CD4-positive, CD25-positive, alpha-beta regulatory T cell (primary cell): ENCODE results near the gene SETBP1. TPM values are rescaled to one million over a fixed set of nuclear protein-coding genes. Genes with fewer than 3 reads are reported as not detected.

Experiments used
- ATAC-seq, 2 donors: fragments of 150-1000 bp; cut with Tn5 transposase; one replicate each; pipeline ENCODE4 v1.10.0; 2021; ENCODE audit warnings: low read depth in 2 of 2, moderate number of reproducible peaks in 2 of 2, moderate library complexity in 1 of 2
- DNase-seq, 3 donors: peaks; one replicate each; pipeline versions ENCODE4 v3.0.0 to v3.0.0-alpha.2; 2012 to 2022; ENCODE audit warnings: mixed read lengths in 1 of 3
- H3K27ac ChIP-seq: one replicate; pipeline ENCODE4 v1.7.0; 2013; ENCODE audit warnings: mild to moderate bottlenecking, low read length; ENCODE audit not compliant: insufficient read depth, poor library complexity, severe bottlenecking
- H3K27me3 ChIP-seq: one replicate; pipeline ENCODE4 v1.7.0; 2013; ENCODE audit warnings: low read length; ENCODE audit not compliant: control insufficient read depth, insufficient read depth
- H3K36me3 ChIP-seq: one replicate; pipeline ENCODE4 v1.7.0; 2013; ENCODE audit warnings: mild to moderate bottlenecking, low read length, moderate library complexity; ENCODE audit not compliant: control insufficient read depth, insufficient read depth
- H3K4me1 ChIP-seq: 2 replicates; pipeline ENCODE4 v1.7.0; 2013; ENCODE audit warnings: mild to moderate bottlenecking, low read length; ENCODE audit not compliant: insufficient read depth, control insufficient read depth, poor library complexity, severe bottlenecking
- H3K4me3 ChIP-seq: one replicate; pipeline ENCODE4 v1.7.0; 2013; ENCODE audit warnings: low read depth, mild to moderate bottlenecking, low read length, moderate library complexity
- H3K9me3 ChIP-seq, 2 experiments: 1 replicate in 1 of 2; 2 replicates in 1 of 2; pipeline ENCODE4 v1.7.0; 2013; ENCODE audit warnings: low read length in 2 of 2, mild to moderate bottlenecking in 1 of 2, moderate library complexity in 1 of 2; ENCODE audit not compliant: control insufficient read depth in 2 of 2
- H3K27ac Mint-ChIP-seq, 3 donors: one replicate each; pipeline ENCODE4 v1.8.0; 2020 to 2022; ENCODE audit warnings: mild to moderate bottlenecking in 3 of 3, mixed read lengths in 3 of 3, moderate library complexity in 2 of 3
- H3K27me3 Mint-ChIP-seq: one replicate; pipeline ENCODE4 v1.8.0; 2022; ENCODE audit warnings: mild to moderate bottlenecking, mixed read lengths
- H3K36me3 Mint-ChIP-seq: one replicate; pipeline ENCODE4 v1.8.0; 2020; ENCODE audit warnings: mixed read lengths
- H3K4me1 Mint-ChIP-seq, 4 donors: one replicate each; pipeline ENCODE4 v1.8.0; 2020 to 2022; ENCODE audit warnings: mixed read lengths in 4 of 4, mild to moderate bottlenecking in 1 of 4
- H3K4me3 Mint-ChIP-seq, 4 donors: one replicate each; pipeline ENCODE4 v1.8.0; 2020 to 2022; ENCODE audit warnings: mild to moderate bottlenecking in 4 of 4, mixed read lengths in 4 of 4, moderate library complexity in 3 of 4
- H3K9me3 Mint-ChIP-seq, 7 donors: one replicate each; pipeline ENCODE4 v1.8.0; 2020 to 2022; ENCODE audit warnings: mixed read lengths in 7 of 7, mild to moderate bottlenecking in 3 of 7, moderate library complexity in 2 of 7
- polyA plus RNA-seq, 4 donors: library from polyadenylated mRNA; unstranded; fragments of 300-500 nt; fragmentation: Illumina TruSeq; gene quantifications; one replicate each; pipeline ENCODE4 v1.2.3, GENCODE V29; 2021
- total RNA-seq: library from RNA; stranded (reverse); gene quantifications from one replicate; pipeline ENCODE4 v1.2.3, GENCODE V29; 2022

SETBP1 gene
- total and polyA plus RNA-seq, 5 donors from 2014 or later: 0.32 to 1.6 (median 0.38) TPM; not detected in 2

DNA sequence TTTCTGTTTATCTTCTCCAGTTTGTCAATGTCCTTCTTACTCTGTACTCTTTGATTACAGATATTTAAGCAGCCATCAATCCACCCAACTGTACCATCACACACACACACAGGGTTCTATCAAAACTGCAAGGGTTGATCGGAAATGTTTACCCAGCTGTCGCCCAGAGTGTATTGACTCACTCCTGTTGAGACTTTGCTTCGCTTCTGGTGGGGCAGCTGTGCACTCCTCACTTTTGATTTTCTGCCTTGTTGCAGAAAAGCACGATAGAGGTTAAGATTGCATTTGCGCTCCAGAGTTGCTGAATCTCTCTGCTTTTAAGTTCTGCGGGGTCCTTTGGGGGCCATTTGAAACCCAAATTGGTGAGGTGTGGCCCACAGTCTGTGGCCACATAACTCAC, 216.2 kb downstream of the SETBP1 start:
- peaks cover 0 to 2% (median 0%) of the 10 kb centered on the region in 7 donors for H3K9me3 Mint-ChIP-seq
- H3K27me3 Mint-ChIP-seq: peaks cover 9% of the 10 kb centered on the region
- Histone ChIP-seq H3K4me1 (peaks cover 4% of the 10 kb centered on the region), H3K36me3 (no peaks in the 10 kb centered on the region), H3K9me3 (no peaks in the 10 kb centered on the region), H3K4me3 (no peak overlapping the region), H3K27ac (no peak overlapping the region), H3K27me3 (peaks cover 5% of the 10 kb centered on the region)
- H3K4me1 Mint-ChIP-seq: peaks cover 3 to 22% (median 12%) of the 10 kb centered on the region in 4 donors
- no peak overlapping the region for H3K27ac Mint-ChIP-seq
- ATAC-seq (no peak), DNase-seq (no peak)
- H3K36me3 Mint-ChIP-seq: no peaks in the 10 kb centered on the region
- H3K4me3 Mint-ChIP-seq: no peak overlapping the region

DNA sequence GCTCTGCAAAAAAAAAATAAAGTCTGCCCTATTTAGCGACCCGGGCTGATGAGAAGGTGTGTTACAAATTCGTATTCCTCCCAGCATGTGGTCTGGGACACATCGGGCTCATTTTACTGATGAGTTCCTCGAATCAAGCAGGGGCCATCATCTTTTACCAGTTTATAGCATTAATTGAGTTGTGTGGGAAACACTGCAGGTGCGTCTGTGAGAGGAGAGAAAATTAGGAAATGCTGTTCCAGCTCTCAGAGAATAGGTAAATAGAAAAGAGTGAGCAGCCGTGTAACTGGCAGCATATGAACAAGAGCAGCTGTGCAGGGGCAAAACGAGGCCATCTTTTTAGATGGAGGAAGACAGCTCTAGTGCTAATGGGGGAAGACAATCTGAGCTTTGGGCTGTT, 216.7 kb downstream of the SETBP1 start:
- no peak overlapping the region for H3K27ac Mint-ChIP-seq

DNA sequence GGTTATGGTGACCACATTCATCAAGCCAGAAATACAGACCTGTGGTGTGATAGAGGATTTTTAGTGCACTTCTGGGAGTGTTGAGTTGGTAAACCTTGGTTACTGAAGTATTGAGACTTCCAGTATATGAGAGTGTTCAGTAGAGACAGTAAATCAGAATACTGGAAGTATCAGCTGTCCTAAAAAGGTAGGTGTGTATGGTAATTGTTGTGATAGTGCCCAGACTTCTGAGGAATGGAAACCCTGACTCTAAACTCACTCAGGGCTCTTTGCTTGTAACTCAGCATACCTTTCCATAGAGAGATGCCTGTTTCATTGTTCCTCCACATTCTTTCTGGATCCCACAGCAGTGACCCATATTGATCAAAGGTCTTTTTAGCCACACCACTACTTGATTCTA, 217.1 kb downstream of the SETBP1 start:
- ATAC-seq (no peak), DNase-seq (no peak)
- H3K4me3 ChIP-seq: no peak overlapping the region

More for the DNA sequence above, 216.7 kb downstream of the SETBP1 start:
- no peaks in the 10 kb centered on the region for H3K36me3 ChIP-seq
- H3K27ac ChIP-seq: no peak overlapping the region
- H3K4me3 ChIP-seq: no peak overlapping the region
- Mint-ChIP-seq H3K36me3 (no peaks in the 10 kb centered on the region), H3K9me3 (peaks cover 0 to 2% (median 0%) of the 10 kb centered on the region in 7 donors), H3K4me1 (peaks cover 3 to 22% (median 12%) of the 10 kb centered on the region in 4 donors), H3K4me3 (no peak overlapping the region), H3K27me3 (peaks cover 9% of the 10 kb centered on the region)
- DNase-seq: no peak
- ATAC-seq: no peak
- peaks cover 5% of the 10 kb centered on the region for H3K27me3 ChIP-seq
- H3K4me1 ChIP-seq: peaks cover 4% of the 10 kb centered on the region
- no peaks in the 10 kb centered on the region for H3K9me3 ChIP-seq

DNA sequence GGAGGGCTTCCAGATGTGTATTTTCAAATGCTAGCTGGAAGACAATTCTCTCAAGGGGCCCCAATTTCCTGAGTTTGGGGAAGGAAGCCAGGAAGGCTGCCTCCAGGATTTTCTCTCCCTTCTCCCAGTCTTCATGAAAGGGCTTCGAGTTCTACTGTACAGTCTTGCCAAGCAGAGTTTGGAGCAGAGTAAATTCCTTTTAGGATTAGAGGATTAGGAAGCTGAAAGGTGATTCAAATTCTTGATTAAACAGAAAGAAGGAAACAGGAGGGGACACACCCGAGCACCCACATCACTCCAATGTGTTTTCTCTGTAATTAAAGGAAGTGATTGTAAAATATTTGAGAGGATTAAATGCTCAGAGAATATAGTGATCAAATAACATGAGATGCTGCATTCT, 217.8 kb downstream of the SETBP1 start:
- Histone ChIP-seq H3K36me3 (no peaks in the 10 kb centered on the region), H3K9me3 (no peaks in the 10 kb centered on the region), H3K27me3 (peaks cover 5% of the 10 kb centered on the region), H3K27ac (no peak overlapping the region), H3K4me3 (no peak overlapping the region), H3K4me1 (peaks cover 4% of the 10 kb centered on the region)
- H3K27me3 Mint-ChIP-seq: peaks cover 9% of the 10 kb centered on the region
- H3K27ac Mint-ChIP-seq: no peak overlapping the region
- DNase-seq: no peak
- H3K4me1 Mint-ChIP-seq: peaks cover 3 to 17% (median 11%) of the 10 kb centered on the region in 4 donors
- H3K36me3 Mint-ChIP-seq: no peaks in the 10 kb centered on the region
- H3K4me3 Mint-ChIP-seq: no peak overlapping the region
- H3K9me3 Mint-ChIP-seq: peaks cover 0 to 2% (median 0%) of the 10 kb centered on the region in 7 donors
- no peak for ATAC-seq

More for the DNA sequence above, 217.1 kb downstream of the SETBP1 start:
- Histone ChIP-seq H3K4me1 (peaks cover 4% of the 10 kb centered on the region), H3K36me3 (no peaks in the 10 kb centered on the region), H3K27ac (no peak overlapping the region), H3K27me3 (peaks cover 5% of the 10 kb centered on the region), H3K9me3 (no peaks in the 10 kb centered on the region)
- H3K4me3 Mint-ChIP-seq: no peak overlapping the region
- H3K27ac Mint-ChIP-seq: no peak overlapping the region
- no peaks in the 10 kb centered on the region for H3K36me3 Mint-ChIP-seq
- peaks cover 0 to 2% (median 0%) of the 10 kb centered on the region in 7 donors for H3K9me3 Mint-ChIP-seq
- peaks cover 3 to 22% (median 12%) of the 10 kb centered on the region in 4 donors for H3K4me1 Mint-ChIP-seq
- H3K27me3 Mint-ChIP-seq: peaks cover 9% of the 10 kb centered on the region

DNA sequence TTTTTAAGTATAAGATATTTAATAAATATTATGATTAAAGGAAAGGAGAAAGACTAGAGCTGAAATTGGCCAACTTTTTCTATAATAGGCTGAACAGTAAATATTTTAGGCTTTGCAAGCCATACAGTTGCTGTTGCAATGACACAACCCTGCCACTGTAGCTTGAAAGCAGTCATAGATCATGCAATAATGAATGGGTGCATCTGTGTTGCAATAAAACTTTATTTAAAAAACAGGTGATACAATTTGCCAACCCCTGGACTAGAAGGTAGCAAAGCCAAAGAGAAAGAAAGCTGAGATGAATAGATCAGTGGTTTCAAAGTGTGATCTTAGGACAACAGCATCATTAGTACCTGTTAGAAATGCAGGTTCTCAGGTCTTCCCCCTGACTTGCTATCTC, 219.1 kb downstream of the SETBP1 start:
- Histone ChIP-seq H3K36me3 (no peaks in the 10 kb centered on the region), H3K4me1 (peaks cover 4% of the 10 kb centered on the region), H3K27me3 (peaks cover 5% of the 10 kb centered on the region), H3K4me3 (no peak overlapping the region), H3K9me3 (no peaks in the 10 kb centered on the region), H3K27ac (no peak overlapping the region)
- Mint-ChIP-seq H3K36me3 (no peaks in the 10 kb centered on the region), H3K27ac (no peak overlapping the region), H3K4me1 (peaks cover 0 to 5% (median 4%) of the 10 kb centered on the region in 4 donors), H3K9me3 (peaks cover 0 to 3% (median 0%) of the 10 kb centered on the region in 7 donors), H3K4me3 (no peak overlapping the region), H3K27me3 (peaks cover 9% of the 10 kb centered on the region)
- ATAC-seq (no peak), DNase-seq (no peak)

DNA sequence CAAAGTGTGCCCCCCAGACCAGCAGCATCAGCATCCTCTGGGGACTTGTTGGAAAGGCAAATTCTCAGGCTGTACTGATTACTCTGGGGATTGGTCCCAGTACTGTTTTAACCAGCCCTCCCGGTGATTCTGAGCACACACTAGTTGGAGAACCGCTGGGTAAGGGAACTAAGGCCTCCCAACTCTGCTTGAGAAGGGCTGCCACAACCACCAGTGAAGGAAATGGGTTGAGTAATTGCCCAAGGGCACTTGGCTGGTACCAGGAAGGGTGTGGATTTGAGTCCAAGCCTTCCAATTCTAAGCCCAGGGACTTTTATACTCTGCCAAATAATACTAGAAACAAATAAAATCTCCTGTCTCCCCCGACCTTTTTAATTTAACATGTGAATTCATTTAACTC, 219.9 kb downstream of the SETBP1 start:
- no peaks in the 10 kb centered on the region for H3K4me1 Mint-ChIP-seq
- H3K27me3 Mint-ChIP-seq: peaks cover 9% of the 10 kb centered on the region
- H3K4me3 Mint-ChIP-seq: no peak overlapping the region
- Histone ChIP-seq H3K27me3 (peaks cover 5% of the 10 kb centered on the region), H3K36me3 (no peaks in the 10 kb centered on the region), H3K27ac (no peak overlapping the region), H3K4me1 (no peaks in the 10 kb centered on the region), H3K4me3 (no peak overlapping the region), H3K9me3 (no peaks in the 10 kb centered on the region)
- ATAC-seq (no peak), DNase-seq (no peak)
- no peaks in the 10 kb centered on the region for H3K36me3 Mint-ChIP-seq
- no peak overlapping the region for H3K27ac Mint-ChIP-seq
- H3K9me3 Mint-ChIP-seq: peaks cover 0 to 3% (median 0%) of the 10 kb centered on the region in 7 donors

DNA sequence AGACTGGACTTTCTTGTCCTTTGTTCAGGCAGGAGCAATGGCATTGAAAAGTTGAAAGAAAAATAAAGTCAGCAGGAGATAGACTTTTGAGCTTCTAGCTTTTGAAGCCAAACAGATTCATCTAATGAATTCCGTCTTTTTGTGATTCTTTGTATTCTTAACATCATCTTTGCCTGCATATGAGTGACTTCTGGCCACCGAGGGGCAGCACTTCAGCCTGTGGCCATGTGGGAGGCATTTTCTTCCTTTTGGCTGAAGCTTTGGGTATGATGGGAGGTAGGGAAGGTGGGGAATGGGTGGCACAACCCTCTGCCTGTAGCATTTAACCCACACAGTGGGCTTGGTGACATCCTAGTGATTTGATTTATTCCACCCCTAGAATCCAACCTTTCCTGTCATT, 220.6 kb downstream of the SETBP1 start:
- peaks cover 0 to 3% (median 0%) of the 10 kb centered on the region in 7 donors for H3K9me3 Mint-ChIP-seq
- Histone ChIP-seq H3K9me3 (no peaks in the 10 kb centered on the region), H3K4me1 (no peaks in the 10 kb centered on the region), H3K27ac (no peak overlapping the region), H3K4me3 (no peak overlapping the region), H3K36me3 (no peaks in the 10 kb centered on the region), H3K27me3 (peaks cover 5% of the 10 kb centered on the region)
- H3K4me3 Mint-ChIP-seq: no peak overlapping the region
- ATAC-seq: no peak
- no peaks in the 10 kb centered on the region for H3K4me1 Mint-ChIP-seq
- DNase-seq: no peak
- no peaks in the 10 kb centered on the region for H3K36me3 Mint-ChIP-seq
- H3K27ac Mint-ChIP-seq: no peak overlapping the region
- peaks cover 9% of the 10 kb centered on the region for H3K27me3 Mint-ChIP-seq

DNA sequence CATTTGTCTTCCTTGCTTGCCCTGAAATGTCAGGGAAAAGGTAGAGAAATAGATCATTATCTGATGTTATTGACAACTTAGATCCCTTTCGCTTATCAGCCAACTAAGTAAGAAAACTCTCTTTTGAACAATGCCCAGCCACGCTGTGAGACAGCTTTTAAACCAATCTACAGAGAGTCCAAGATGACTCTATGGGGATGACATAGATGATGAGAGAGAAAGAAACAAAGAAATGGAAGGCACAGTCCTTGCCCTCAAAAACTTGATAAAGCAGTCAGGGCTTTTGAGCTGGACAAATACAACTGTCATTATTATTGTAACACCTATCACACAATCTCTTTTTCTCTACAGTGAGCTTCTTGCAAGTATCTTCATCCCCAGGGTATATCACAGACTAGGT, 222.6 kb downstream of the SETBP1 start:
- no peak for DNase-seq
- H3K4me1 ChIP-seq: no peaks in the 10 kb centered on the region
- no peaks in the 10 kb centered on the region for H3K9me3 ChIP-seq
- H3K4me3 ChIP-seq: no peak overlapping the region
- Mint-ChIP-seq H3K4me3 (no peak overlapping the region), H3K4me1 (no peaks in the 10 kb centered on the region), H3K27ac (no peak overlapping the region), H3K36me3 (no peaks in the 10 kb centered on the region), H3K9me3 (peaks cover 0 to 3% (median 0%) of the 10 kb centered on the region in 7 donors), H3K27me3 (peaks cover 9% of the 10 kb centered on the region)
- peaks cover 8% of the 10 kb centered on the region for H3K27me3 ChIP-seq
- no peak for ATAC-seq
- no peak overlapping the region for H3K27ac ChIP-seq
- no peaks in the 10 kb centered on the region for H3K36me3 ChIP-seq
